Activated T-cell treated with anti-CD3 and anti-CD28 coated beads for 24 hours (primary cell): ENCODE measurements around the gene SLC22A24.
"Not testable (repeated sequence)": the region's sequence is repeated elsewhere in the genome, so short reads cannot be mapped to it uniquely, and the experiment has no call there.

Experiments
- DNase-seq: peaks from one replicate; pipeline ENCODE4 v3.0.0-alpha.2; 2020; ENCODE audit warnings: low read depth

SLC22A24 gene

GRCh38 chr11:63144121-63144520, at the start of gene SLC22A24:
Gene SLC22A24 (minus strand): TSS chr11:63144221. CDS start chr11:63143779, 442 bp downstream.
- no peak for DNase-seq

GRCh38 chr11:63180536-63180935, 36.5 kb upstream of the SLC22A24 start:
- no peak for DNase-seq

- DNase-seq = no peak
Measured at GRCh38 chr11:63179432-63180041, 35.5 kb upstream of the SLC22A24 start.

- DNase-seq = no peak
Measured at GRCh38 chr11:63177872-63178271, 33.9 kb upstream of the SLC22A24 start.

GRCh38 chr11:63165706-63166310, 21.8 kb upstream of the SLC22A24 start:
- DNase-seq = no peak

GRCh38 chr11:63155794-63156193, 11.8 kb upstream of the SLC22A24 start:
- DNase-seq = no peak

GRCh38 chr11:63146581-63146980, 2.6 kb upstream of the SLC22A24 start:
- DNase-seq = no peak

- no peak for DNase-seq
Measured at GRCh38 chr11:63142459-63142858, 1.6 kb downstream of the SLC22A24 start.

GRCh38 chr11:63132985-63133775, 10.8 kb downstream of the SLC22A24 start:
- no peak for DNase-seq

GRCh38 chr11:63099555-63099954, 44.5 kb downstream of the SLC22A24 start:
- DNase-seq = no peak

GRCh38 chr11:63080682-63081081, 63.3 kb downstream of the SLC22A24 start:
- no peak for DNase-seq

- not testable (repeated sequence) for DNase-seq
Measured at GRCh38 chr11:63046203-63046602, 97.8 kb downstream of the SLC22A24 start.

- no peak for DNase-seq
Measured at GRCh38 chr11:63042596-63042995, 101.4 kb downstream of the SLC22A24 start.

GRCh38 chr11:63032457-63032856, 111.6 kb downstream of the SLC22A24 start:
- DNase-seq = no peak
